Stimulated activated CD4-positive, alpha-beta T cell treated with anti-CD3 and anti-CD28 coated beads, Interleukin-15, amount 100 ng/mL, for 24 hours (primary cell): ENCODE results near the gene TMEM213.
A peak's percentile ranks its signal among the peaks of the same experiment; 100 is the strongest.

Source experiments
- DNase-seq: peaks from one replicate; pipeline ENCODE4 v3.0.0-alpha.2; 2020

Gene TMEM213

GRCh38 chr7:138878856-138879255 is 81.1 kb downstream of the TMEM213 start:
- DNase-seq = no peak

GRCh38 chr7:138879356-138879755 is 81.6 kb downstream of the TMEM213 start:
- DNase-seq = no peak

- DNase-seq = no peak
Measured at GRCh38 chr7:138880881-138881578, 83.2 kb downstream of the TMEM213 start.

- no peak for DNase-seq
Measured at GRCh38 chr7:138881579-138882188, 83.9 kb downstream of the TMEM213 start.

- peak; percentile 23 for DNase-seq
Measured at GRCh38 chr7:138882249-138882648, 84.5 kb downstream of the TMEM213 start.

GRCh38 chr7:138885383-138886147 is 87.8 kb downstream of the TMEM213 start:
- no peak for DNase-seq

- peak; percentile 30 for DNase-seq
Measured at GRCh38 chr7:138886501-138886917, 88.7 kb downstream of the TMEM213 start.

- no peak for DNase-seq
Measured at GRCh38 chr7:138887085-138887710, 89.4 kb downstream of the TMEM213 start.
